HG03439 (cell line): Measurements from ENCODE around the gene MAPK9.

ENCODE experiments used
- ATAC-seq: cut with Tn5 transposase; IDR thresholded peaks from one replicate; pipeline ENCODE4 v1.9.1; 2021; ENCODE audit warnings: mild to moderate bottlenecking, moderate library complexity; ENCODE audit not compliant: unreplicated experiment

Gene MAPK9

DNA sequence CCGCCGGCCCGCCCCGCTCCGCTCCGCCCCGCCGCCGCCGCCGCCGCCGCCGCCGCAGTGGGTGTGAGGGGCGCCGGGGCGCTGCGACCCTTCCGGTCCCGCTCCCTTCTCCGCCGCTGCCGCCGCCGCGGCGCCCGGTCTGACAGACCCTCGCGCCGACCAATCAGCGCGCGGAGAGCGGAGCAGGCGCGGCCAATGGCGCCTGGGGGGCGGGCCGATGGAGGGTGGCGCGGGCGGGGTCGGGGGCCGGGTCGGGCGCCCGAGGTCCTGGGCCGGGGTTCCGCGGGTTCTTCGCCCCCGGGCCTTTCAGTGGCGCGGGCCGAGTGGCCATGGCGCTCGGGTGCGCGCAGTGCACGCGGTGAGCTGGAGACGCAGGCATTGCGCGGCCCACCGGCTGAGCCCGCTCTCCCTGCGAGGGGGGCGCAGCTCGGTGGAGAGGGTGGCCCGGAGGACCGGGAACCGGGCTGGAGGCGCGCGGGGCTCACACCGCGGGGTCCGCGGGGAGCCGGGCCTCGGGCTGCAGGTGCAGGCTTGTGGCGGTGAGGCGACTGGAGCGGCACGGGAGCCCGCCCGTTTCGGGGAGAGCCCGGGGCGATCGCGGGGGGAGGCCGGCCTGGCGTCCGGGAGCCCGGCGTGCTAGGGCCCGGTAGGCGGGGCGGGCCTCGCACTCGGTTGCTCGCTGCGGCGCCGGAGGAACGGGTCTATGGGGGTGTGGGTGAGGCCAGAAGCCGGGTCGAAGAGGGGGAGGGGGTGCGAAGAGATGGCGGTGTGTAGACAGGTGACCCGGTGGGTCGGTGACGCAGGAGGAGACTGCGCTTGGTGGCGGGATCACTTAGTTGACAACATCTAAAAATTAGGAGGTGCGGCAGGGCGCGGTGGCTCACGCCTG lies at the start of gene MAPK9:
Gene MAPK9, minus strand, starts transcription at position 141 of the 889 bp plus-strand sequence. CDS start 11,522 bp downstream, outside the sequence.
- peak; percentile 82 for ATAC-seq

DNA sequence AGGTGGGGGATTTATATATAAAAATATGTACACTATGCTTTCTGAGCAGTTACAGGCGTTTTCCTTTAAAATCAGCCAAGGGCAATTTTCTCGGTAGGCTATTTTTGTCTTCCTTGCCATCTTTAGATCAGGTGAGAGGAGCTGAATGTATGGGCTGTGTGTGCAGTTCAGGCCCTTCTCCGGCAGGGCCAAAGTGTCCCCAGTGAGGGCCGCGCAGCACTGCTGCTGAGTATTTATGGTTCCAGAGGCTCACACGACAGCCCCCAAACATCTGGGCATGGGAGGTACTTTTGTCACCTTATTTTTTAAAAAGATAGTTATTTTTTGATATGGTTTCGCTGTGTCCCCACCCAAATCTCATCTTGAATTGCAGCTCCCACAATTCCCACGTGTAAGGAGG lies 49.7 kb upstream of the MAPK9 start:
- ATAC-seq, result no peak

DNA sequence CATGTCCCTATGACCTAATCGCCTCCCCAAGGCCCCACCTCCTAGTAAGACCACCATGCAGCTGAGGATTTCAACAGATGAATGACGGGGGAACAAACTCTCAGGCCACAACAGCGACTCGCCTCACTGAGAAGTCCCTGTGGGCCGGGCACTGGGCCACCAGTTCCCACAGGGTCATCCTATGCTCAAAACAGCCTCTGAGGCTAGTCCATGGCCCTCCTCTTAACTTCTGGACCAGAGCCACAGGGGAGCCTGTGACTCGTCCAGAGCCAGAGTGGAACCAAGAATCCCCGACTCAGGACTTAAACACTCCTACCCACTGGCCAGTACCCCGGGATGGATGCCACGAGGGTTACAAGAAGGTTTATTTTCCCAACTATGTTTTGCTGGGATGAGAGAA lies 49.0 kb upstream of the MAPK9 start:
- ATAC-seq, result no peak

DNA sequence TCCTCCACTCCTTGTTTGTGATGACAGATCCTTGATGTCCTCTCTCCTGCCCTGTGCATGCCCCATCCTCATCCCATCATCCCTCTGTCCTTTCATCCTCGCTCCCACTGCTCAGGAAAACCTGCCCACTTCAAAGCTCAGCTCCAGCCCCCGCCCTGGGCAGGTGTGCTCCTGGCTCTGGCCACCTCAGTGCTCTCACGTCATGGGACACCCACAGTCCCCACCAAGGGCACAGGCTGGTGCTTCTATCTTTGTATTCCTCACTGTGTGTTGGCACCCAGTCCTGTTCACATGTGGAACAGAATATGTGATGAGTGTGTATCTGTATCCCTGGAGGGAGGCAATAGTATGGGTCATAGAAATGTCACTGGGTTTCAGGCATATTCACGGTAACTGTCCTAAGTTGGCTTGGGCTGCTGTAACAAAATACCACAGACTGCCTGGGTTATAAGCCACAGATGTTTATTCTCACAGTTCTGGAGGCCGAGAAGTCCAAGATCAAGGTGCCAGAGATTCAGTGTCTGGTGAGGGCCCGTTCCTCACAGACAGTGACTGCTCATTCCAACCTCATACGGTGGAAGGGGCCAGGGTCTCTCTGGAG lies 47.8 kb upstream of the MAPK9 start:
- no peak for ATAC-seq

DNA sequence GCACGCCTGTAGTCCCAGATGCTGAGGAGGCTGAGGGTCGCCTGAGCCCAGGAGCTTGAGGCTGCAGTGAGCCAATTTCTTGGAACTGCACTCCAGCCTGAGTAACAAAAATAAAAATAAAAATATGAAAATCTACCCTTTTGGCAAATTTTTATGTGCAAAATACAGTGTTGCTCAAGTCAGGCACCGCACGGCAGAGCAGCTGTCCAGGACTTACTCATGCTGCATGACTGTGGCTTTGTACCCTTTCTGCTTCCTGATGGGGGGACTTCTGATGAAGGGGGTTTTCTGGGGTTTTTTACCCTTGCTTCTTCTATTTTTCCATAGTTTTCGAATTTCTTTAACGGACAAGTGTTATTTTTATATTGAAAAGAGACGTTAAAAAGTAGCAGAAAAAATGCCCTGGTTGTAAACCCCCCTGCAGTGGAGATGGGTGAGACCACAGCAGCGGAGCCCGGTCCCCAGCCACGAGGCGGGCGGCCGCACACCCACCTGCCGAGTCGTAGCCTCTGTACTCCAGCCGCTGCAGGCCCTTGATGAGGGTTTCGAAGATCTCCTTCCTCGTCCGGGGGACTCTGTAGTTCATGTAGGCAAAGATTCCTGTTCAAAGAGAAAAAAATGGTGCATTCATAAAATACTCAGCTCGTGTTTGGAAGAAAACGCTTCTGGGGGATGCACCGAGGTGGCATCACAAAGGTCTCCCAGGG lies 46.3 kb upstream of the MAPK9 start:
- ATAC-seq, result no peak

DNA sequence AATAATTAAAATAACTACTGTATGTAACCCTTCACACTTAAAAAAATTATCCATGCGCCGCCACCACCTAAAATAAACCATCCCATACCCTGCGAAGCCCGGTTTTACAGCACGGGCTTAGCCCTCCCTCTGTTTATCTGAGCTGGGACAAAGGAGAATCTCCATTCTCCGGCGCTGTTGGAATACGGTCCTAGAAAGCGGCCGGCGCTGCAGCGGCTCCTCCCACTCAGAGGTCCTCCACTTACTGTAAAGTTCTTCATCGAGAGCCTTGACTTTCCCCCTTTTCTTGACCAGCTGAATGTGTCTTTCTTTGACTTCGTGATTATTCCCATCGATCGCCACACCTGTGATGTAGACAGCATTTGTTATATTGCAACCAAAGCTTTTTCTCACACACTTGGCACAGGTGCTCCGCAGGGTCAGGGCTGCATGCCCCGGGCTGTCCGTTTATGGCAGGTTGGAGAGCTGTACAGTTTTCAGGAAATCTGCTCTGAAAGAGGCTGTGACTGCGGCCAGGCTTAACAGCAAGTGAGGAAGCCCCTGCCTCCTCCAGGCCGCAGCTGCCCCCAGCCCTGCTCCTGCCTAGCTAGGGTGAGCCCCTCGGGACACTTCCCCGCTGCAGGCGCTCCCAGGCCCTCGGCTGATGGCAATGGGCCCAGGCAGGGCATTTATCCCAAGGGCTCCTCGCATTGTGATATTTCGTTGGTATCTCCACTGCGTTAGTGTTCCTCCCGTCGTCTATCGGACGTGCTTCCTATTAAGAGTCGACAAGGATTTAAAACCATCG lies 44.5 kb upstream of the MAPK9 start:
- no peak for ATAC-seq

DNA sequence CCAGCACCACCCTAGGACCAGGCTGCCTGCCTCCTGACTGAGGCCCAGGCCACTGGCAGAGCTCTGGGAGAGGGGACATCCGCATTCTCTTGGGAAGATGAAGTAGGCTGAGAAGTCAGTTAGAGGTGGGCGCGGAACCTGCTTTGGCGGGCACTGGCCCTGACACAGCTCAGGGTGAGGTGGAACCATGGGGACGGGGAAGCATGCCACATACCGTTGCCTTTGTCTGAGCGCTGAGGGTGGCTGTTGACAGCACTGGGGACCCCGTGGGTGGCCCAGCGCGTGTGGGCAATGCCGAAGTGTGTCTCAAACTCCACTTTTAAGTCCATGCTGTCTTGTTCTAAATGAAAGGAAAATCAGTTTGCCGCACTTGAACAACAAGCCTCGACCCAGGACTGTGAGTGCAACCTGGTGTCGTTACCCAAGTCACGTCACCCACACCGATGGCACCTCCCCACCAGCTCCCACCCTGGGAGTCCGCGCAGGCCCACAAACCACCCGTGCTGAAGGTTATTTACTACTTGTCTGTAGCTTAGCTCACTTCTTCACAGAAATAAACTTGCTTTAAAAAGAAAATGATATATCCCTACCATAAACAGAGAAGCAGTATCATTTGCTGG lies 43.8 kb upstream of the MAPK9 start:
- no peak for ATAC-seq

DNA sequence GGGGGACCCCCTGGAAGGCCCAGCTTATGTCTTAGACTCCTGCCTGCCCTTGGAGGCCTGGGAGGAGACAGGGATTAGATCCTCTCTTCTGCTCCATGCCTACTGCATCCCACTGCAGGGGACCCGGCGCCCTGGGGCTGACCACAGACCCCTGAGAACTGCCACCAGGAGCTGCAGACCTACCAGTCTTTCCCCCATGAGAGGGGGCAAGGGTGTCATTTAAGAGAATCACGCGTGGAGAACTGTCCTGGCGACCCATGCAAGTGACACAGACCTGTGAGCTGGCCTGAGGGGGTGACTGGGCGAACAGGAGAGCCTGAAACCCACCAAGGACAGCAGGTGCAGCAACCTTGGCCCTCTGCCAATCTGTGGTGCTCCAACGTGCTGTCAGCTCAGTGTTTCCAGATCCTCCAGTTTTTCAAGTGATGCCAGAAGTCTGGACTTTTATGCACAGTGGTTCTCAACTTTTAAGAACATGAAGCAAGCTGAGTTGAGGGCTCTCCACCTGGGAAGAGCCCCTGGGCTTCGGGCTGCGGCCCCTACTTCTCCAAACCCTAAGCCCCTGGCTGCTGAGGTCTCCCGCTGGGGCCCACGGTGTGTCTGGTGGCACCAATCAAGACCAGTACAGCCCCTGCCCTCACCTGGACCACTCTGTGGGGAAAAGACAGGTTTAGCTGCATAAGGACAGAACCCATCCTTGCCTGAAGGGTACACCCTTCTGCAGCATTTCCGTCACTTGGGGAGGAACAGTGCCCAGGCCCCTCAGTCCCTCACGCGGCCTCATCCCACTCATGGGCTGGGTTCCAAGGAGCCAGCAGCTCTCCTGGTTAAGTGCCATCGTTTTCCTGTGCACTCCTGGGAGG lies 43.1 kb upstream of the MAPK9 start:
- ATAC-seq, result no peak

DNA sequence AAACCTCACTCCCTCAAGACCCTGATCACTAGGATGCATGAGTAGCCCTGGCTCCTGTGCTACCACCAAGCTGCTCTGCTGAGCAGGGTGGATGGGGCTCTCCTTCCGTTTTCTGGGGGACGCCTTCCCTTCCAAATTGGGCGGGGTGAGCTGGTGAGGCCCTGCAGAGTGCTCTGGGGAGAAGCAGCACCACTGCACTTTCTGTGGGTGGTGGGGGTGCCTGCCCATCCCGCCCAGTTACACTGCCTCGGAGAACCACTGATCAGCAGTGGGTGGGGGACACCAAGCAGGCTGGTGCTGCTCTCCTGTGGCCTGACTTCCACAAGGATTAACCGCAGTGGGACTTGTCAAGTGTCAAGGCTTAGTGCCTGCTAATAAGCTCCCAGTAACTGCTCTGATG lies 42.3 kb upstream of the MAPK9 start:
- no peak for ATAC-seq

DNA sequence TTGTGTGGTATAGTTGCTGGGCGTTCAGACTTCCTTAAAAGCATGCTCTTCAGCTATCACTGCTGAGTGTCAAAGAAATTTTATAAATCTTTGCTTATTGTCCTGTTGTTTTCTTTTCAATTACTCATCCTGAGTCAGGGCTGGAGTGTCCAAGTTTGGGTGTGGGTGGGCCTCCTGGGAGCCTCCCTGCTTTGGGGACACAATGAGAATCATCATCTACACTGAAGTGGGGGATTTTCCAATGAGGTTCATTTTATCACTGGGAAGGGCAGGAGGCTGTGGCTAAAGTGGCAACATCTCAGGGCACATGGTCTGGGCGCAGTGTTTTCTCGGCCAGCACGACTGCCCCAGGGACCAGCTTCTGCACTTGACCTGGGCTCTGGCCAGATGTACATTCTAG lies 41.8 kb upstream of the MAPK9 start:
- ATAC-seq, result no peak

DNA sequence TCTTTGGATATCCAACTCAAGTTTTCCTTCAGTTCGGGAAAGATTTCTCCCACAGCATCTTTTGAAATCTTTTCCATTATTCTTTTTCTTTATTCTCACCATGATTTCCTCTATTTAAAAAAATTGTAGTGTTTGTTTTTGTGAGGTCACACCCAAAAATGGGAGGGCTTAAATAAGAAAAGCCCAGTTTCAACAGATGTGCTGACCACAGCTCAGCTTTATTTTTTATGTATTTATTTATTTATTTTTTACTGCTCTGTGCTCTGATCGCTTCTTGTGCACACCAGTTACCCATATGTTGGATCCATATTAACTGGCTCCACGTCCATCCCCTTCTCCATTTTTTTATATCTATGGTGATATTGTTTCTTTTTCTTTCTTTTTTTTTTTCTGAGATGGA lies 41.0 kb upstream of the MAPK9 start:
- ATAC-seq, result no peak

DNA sequence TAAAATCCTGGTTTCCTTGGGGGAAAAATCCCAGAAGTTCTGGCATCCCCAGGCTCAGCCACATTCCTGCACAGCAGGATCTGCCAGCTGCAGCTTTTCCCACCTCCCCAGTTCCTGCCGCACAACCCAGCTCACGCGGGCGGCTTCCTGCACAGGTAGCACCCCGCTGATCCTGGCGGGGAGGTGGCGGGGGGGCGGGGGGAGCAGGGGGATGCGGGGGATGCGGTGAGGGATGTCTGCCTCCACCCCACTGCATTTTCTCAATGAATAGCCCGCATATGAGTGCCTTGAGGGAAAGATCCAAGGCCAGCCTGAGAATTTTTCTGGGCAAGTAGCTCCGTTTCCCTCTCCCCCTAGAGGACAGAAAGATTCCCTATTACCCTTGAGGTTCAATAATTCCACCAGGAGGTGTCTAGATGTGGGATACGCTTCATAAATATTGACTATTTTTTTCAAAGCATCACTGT lies 40.2 kb upstream of the MAPK9 start:
- ATAC-seq, result no peak

DNA sequence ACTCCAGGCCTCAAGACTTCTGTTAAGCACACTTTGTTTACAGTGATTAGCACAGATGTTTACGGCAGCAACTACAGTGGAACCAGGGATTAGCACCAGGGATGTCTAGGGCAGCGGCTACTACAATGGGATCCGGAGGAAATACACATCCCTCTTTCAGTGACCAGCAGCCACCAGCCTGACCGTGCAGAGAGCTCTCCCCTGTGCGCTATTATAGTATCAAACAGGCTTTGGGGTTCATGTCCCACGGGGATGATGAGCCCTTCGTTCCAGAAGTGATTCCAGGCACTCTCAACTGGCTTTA lies 39.7 kb upstream of the MAPK9 start:
- ATAC-seq, result no peak

DNA sequence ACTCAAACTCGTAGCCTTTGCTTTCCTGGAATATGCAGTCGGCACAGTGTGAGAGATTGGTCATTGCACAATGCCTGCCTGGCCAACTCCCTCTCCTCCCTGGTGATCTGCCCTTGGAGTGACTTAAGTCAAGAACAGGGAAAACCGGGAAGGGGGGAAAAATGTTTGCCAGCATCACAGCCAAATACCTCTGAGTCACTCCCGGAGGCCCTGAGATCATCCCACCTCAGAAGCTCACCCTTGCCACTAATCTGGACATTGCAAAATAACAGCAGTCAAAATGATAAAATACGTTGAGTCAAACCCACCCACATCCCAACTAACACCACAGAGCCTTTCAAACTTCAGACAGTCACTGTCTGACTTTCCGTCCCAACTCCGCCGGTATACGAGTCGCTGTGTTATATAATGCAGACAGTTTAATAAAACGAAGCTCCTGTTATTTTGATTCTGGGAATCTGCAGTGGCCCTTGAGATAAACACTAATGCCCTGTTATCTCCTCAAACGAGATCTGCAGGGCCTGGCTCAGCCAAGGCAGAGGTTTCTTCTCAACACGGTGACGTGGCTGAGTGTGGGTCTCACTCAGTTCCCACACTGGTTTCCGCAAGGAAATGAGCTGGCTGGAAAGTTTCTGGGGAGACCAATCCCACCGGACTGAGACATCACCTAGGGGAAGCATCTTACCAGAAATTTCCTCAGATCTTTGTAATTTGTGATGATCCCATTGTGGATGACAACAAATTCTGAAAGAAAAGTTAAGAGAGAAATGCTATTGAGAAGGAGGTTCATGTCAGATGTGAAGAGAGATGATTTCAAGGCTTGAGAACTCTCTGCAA lies 39.1 kb upstream of the MAPK9 start:
- no peak for ATAC-seq

DNA sequence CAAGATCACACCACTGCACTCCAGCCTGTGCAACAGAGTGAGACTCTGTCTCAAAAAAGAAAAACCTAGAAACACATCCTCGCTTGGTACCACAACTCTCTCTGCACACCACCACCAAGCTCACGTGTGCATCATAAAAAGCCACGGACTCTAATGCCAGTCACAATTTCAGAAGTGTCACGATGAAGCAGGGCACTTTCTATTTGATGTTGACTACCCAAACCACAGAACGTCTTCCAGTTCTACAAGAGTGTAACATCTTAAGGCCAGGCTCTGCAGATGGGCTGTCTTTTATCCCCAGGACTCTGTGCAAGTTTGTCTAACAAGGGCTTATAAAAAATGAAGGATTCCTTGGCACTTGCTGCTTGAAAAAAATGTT lies 38.4 kb upstream of the MAPK9 start:
- ATAC-seq, result no peak

DNA sequence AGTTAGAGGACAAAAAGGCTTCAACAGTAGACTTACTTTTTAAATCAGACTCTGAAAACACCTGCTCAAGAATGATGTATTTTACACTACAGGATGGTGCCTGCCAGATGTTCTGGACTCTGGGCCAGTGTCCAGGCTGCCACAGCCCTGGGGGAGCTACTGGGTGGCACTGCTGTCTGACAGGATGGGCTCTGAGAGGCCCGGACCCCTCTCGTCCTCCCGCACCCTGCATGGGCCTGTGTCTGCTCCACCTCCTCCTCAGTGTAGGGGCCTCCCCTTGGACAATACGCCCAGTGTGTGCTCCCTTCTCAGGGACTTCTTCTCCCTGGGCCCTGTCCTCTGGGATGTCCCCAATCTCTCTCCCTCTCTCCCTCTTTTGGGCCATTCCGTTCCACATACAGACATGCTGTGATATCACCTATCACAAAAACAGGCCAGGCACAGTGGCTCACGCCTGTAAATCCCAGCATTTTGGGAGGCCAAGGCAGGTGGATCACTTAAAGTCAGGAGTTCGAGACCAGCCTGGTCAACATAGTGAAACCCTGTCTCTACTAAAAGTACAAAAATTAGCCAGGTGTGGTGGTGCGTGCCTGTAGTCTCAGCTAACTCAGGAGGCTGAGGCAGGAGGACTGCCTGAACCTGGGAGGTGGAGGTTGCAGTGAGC lies 37.9 kb upstream of the MAPK9 start:
- ATAC-seq, result no peak

DNA sequence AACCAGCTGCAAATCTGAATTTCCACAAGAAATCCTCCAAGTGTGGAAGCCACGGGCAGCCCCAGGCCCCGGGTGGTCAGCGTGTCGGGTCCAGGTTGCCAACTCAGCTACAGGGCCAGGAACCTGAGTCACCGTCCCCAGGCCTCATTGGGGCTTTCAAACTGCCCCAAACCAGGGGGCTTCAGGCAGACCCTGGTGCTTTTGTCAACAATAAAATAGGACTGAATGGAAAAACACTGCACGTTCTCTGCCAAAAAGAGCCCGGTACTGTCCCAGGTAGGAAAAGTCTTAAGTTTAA lies 37.2 kb upstream of the MAPK9 start:
- ATAC-seq, result no peak

DNA sequence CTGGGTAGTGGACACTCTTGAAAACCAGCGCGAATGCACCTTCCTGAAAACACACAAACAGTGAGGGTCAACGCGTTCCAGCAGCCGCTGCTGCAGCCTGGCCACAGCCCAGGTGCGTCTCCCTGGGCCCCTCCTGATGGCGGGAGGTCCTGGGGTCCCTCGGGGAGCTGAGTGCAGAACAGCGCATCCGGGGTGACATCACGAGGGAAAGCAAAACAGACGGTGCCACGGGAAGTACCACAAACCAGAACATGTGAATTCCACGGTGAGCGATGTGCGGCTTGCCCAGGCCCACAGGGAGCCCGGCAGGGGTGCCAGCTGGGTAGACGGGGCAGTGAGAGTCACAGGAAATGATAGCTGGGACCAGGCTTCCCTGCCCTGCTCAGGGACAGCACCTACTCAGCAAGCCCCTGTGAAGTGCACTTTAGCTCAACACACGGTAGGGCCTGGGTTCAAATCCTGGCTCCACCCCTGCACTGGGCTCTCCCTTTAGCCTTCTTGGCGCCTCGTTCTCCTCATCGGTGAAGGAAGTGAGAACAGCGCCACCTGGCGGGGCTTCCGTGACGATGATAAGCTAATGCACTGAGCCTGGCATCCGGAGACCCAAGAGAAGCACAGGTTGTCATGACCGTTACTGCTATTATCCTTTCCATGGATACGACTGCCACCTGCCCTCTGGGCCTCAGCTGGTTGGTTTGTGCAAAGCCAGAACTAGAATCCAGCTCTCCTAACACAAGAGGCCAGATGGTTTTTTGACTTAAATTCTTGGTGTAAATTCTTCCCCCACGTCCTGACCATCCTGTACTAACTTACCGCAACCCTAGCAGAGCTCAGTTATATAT lies 36.6 kb upstream of the MAPK9 start:
- ATAC-seq, result peak; percentile 86
